HG02981 (cell line): ENCODE data around the gene PDE4D.
A peak's percentile ranks its signal among the peaks of the same experiment; 100 is the strongest.
"Not testable (repeated sequence)": the region's sequence is repeated elsewhere in the genome, so short reads cannot be mapped to it uniquely, and the experiment has no call there.

Experiments
- ATAC-seq: cut with Tn5 transposase; IDR thresholded peaks from one replicate; pipeline ENCODE4 v1.9.1; 2021; ENCODE audit warnings: mild to moderate bottlenecking, moderate library complexity; ENCODE audit not compliant: unreplicated experiment

The PDE4D gene

GRCh38 chr5:59066367-59067163 lies 827.0 kb downstream of the PDE4D start:
- ATAC-seq = no peak

- no peak for ATAC-seq
These were observed 828.0 kb downstream of the PDE4D start for GRCh38 chr5:59065554-59065953.

- no peak for ATAC-seq
These were observed 829.2 kb downstream of the PDE4D start for GRCh38 chr5:59064293-59064692.

- no peak for ATAC-seq
These were observed 830.4 kb downstream of the PDE4D start for GRCh38 chr5:59062986-59063683.

GRCh38 chr5:59061377-59061776 lies 832.1 kb downstream of the PDE4D start:
- ATAC-seq = no peak

- no peak for ATAC-seq
These were observed 834.4 kb downstream of the PDE4D start for GRCh38 chr5:59058969-59059687.

- ATAC-seq = no peak
These were observed 835.3 kb downstream of the PDE4D start for GRCh38 chr5:59058237-59058636.

- not testable (repeated sequence) for ATAC-seq
These were observed 836.9 kb downstream of the PDE4D start for GRCh38 chr5:59056599-59056998.

GRCh38 chr5:59055745-59056448 lies 837.6 kb downstream of the PDE4D start:
- no peak for ATAC-seq

- no peak for ATAC-seq
These were observed 838.5 kb downstream of the PDE4D start for GRCh38 chr5:59054963-59055528.

GRCh38 chr5:59051951-59052350 lies 841.6 kb downstream of the PDE4D start:
- ATAC-seq = no peak

GRCh38 chr5:59049095-59049494 lies 844.4 kb downstream of the PDE4D start:
- no peak for ATAC-seq

- no peak for ATAC-seq
These were observed 851.1 kb downstream of the PDE4D start for GRCh38 chr5:59042201-59043055.

GRCh38 chr5:59041355-59041754 lies 852.2 kb downstream of the PDE4D start:
- ATAC-seq = no peak

GRCh38 chr5:59040804-59041201 lies 852.7 kb downstream of the PDE4D start:
- no peak for ATAC-seq

GRCh38 chr5:59040024-59040803 lies 853.3 kb downstream of the PDE4D start:
- ATAC-seq = no peak

- peak; percentile 59 for ATAC-seq
These were observed 854.1 kb downstream of the PDE4D start for GRCh38 chr5:59039296-59040023.

- no peak for ATAC-seq
These were observed 854.7 kb downstream of the PDE4D start for GRCh38 chr5:59038798-59039295.
